NCI-H2227 (cell line): ENCODE data around the gene MGST1.

Experiments used
- DNase-seq: peaks from one replicate; lab custom pipeline; 2025; ENCODE audit not compliant: unreplicated experiment; lab: John Stamatoyannopoulos, UW

The MGST1 gene

GRCh38 chr12:16347391-16348298 is at the start of gene MGST1:
Gene MGST1, plus strand, starts transcription at chr12:16347645. Its CDS starts 6,608 bp downstream, at chr12:16354253.
- peak; percentile 26 for DNase-seq

- DNase-seq: no peak
These were observed 48.0 kb upstream of the MGST1 start for GRCh38 chr12:16299403-16299802.

GRCh38 chr12:16300122-16300521 is 47.3 kb upstream of the MGST1 start:
- no peak for DNase-seq

GRCh38 chr12:16300736-16301135 is 46.7 kb upstream of the MGST1 start:
- no peak for DNase-seq

GRCh38 chr12:16303939-16304338 is 43.5 kb upstream of the MGST1 start:
- DNase-seq: no peak

GRCh38 chr12:16307856-16308475 is 39.5 kb upstream of the MGST1 start:
- no peak for DNase-seq

GRCh38 chr12:16310934-16311333 is 36.5 kb upstream of the MGST1 start:
- no peak for DNase-seq

- DNase-seq: no peak
These were observed 24.4 kb upstream of the MGST1 start for GRCh38 chr12:16323010-16323409.

- DNase-seq: no peak
These were observed 23.8 kb upstream of the MGST1 start for GRCh38 chr12:16323638-16324037.

- no peak for DNase-seq
These were observed 23.2 kb upstream of the MGST1 start for GRCh38 chr12:16324272-16324671.

GRCh38 chr12:16324772-16325171 is 22.7 kb upstream of the MGST1 start:
- peak; percentile 45 for DNase-seq

GRCh38 chr12:16325426-16325825 is 22.0 kb upstream of the MGST1 start:
- peak; percentile 1 for DNase-seq

GRCh38 chr12:16327963-16328362 is 19.5 kb upstream of the MGST1 start:
- no peak for DNase-seq

- DNase-seq: no peak
These were observed 17.9 kb upstream of the MGST1 start for GRCh38 chr12:16329594-16329993.

GRCh38 chr12:16330560-16330959 is 16.9 kb upstream of the MGST1 start:
- no peak for DNase-seq

GRCh38 chr12:16331998-16332397 is 15.4 kb upstream of the MGST1 start:
- no peak for DNase-seq

- DNase-seq: no peak
These were observed 11.6 kb upstream of the MGST1 start for GRCh38 chr12:16335838-16336237.

GRCh38 chr12:16344269-16344668 is 3.2 kb upstream of the MGST1 start:
- no peak for DNase-seq

GRCh38 chr12:16345105-16345504 is 2.3 kb upstream of the MGST1 start:
- DNase-seq: no peak

- no peak for DNase-seq
These were observed 487 bp upstream of the MGST1 start for GRCh38 chr12:16346958-16347357.

- DNase-seq: no peak
These were observed 1.1 kb downstream of the MGST1 start for GRCh38 chr12:16348435-16349130.

GRCh38 chr12:16349131-16349460 is 1.7 kb downstream of the MGST1 start:
- no peak for DNase-seq
